Cortex of kidney (tissue), 1 donor: ENCODE data around the gene ZNF483.
"Not testable (repeated sequence)": the region's sequence is repeated elsewhere in the genome, so short reads cannot be mapped to it uniquely, and the experiment has no call there.

Source experiments
- DNase-seq: peaks from one replicate; lab custom pipeline; 2025; lab: John Stamatoyannopoulos, UW

Gene ZNF483

DNA sequence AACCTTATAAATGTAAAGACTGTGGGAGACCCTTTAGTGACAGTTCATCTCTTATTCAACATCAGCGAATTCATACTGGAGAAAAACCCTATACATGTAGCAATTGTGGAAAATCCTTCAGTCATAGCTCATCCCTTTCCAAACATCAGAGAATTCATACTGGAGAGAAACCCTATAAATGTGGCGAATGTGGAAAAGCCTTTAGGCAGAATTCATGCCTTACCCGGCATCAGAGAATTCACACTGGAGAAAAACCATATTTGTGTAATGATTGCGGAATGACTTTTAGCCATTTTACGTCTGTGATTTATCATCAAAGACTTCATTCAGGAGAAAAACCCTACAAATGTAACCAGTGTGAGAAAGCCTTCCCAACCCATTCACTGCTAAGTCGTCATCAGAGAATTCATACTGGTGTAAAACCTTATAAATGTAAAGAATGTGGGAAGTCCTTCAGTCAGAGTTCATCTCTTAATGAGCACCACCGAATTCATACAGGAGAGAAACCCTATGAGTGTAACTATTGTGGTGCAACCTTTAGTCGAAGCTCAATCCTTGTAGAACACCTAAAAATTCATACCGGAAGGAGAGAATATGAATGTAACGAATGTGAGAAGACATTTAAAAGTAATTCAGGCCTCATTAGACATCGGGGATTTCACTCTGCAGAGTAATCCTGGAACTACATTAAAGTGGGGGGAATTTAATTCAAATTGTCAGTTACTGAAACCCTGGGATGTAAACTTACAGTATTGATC is 17.7 kb downstream of the ZNF483 start:
- DNase-seq: no peak

DNA sequence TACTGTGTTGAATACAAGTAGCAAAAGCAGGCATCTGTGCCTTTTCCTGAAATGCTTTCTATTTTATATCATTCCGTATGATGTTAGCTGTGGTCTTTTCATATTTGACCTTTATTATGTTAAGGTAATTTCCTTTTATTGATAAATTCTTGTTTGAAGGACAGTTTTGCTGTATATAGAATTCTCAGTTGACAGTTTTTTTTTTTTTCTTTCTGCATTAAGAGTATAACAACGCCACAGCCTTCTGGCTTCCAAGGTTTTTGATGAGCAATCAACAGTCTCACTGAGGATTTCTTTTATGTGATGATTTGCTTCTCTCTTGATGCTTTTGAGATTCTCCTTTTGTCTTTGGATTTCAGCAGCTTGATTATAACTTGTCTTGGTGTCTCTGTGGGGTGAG is 23.6 kb downstream of the ZNF483 start:
- no peak for DNase-seq

DNA sequence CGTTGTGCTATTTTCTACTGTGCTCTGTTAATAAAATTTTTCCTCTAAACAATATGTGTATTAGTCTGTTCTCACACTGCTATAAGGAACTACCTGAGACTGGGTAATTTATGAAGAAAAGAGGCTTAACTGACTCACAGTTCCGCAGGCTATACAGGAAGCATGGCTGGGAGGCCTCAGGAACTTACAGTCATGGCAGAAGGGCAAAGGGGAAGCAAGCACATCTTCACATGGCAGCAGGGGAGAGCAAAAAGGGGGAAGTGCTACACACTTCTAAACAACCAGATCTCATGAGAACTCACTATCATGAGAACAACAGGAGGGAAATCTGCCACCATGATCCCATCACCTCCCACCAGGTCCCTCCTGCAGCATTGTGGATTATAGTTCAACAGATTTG is 30.4 kb downstream of the ZNF483 start:
- DNase-seq: not testable (repeated sequence)

DNA sequence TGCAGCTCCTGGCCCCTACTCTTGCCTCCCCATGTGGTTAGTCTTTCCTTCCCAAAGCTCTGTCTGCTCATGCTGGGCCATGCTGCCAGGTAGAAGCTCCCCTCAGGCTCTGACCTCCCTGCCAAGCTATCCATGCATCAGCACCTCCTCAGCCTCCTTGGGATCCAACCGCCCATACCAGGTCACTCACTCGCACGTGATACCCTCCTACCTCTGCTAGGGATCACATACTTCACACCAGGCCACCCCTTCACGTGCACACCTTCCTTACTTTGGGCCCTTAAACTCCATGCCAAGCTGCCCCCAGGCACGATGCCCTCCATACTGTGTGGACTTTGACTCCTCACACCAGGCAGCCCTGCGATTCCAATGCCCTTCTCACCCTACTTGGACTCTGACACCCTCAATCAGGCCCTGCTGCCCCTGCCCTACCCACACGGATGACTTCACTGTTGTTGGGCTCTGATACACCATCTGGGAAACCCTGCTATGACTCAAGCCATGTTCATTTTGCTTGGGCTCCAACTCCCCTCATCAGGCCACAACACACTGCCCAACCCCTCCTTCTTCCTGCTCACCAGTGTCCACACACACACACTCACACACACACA is 34.1 kb downstream of the ZNF483 start:
- DNase-seq: no peak

DNA sequence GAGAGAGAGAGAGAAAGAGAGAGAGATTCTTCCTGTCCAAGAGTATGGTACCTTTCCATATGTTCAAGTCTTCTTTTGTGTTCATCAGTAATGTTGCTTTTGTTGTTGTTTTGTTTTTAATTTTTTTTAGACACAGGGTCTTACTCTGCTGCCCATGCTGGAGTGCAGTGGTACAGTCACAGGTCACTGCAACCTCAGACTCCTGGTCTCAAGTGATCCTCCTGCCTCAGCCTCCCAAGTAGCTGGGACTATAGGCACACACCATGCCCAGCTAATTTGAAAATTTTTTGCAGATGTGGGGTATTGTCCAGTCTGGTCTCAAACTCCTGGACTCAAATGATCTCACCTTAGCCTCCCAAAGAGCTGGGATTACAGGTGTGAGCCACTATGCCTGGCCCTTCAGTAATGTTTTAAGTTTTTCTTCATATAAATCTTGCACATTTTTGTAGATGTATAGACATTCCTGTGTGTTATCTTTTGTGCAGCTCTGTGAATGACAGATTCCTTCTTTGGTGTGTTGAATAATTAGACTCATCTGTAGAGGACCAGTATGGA is 36.3 kb downstream of the ZNF483 start:
- no peak for DNase-seq

DNA sequence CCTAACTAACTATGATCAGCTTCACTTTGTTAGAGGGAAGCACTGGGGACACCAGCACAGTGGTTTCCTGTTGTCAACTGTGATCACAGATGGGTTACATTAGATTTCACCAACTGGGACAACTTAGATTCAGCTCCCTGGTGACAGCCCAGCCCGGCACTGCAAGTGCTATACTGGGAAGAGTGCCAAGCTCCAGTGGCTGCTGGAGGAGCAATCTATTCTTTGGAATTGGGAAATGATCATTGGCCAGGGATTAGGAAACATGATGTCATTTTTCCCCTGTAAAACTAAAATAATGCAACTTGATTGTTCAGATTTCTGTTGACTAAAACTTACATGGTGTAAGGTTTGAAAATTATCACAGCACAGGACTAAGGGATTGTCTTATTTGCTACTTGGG is 41.3 kb downstream of the ZNF483 start:
- no peak for DNase-seq

DNA sequence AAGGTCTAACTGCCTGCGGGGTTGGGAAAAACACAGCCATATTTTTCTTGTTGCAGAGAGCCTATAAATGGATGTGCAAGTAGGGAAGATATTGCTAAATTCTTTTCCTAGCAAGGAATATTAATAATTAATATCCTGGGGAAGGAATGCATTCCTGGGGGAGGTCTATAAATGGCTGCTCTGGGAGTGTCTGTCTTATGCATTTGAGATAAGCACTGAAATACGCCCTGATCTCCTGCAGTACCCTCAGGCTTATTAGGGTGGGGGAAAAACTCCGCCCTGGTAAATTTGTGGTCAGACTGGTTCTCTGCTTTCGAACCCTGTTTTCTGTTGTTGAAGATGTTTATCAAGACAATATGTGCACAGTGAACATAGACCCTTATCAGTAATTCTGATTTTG is 43.1 kb downstream of the ZNF483 start:
- not testable (repeated sequence) for DNase-seq

DNA sequence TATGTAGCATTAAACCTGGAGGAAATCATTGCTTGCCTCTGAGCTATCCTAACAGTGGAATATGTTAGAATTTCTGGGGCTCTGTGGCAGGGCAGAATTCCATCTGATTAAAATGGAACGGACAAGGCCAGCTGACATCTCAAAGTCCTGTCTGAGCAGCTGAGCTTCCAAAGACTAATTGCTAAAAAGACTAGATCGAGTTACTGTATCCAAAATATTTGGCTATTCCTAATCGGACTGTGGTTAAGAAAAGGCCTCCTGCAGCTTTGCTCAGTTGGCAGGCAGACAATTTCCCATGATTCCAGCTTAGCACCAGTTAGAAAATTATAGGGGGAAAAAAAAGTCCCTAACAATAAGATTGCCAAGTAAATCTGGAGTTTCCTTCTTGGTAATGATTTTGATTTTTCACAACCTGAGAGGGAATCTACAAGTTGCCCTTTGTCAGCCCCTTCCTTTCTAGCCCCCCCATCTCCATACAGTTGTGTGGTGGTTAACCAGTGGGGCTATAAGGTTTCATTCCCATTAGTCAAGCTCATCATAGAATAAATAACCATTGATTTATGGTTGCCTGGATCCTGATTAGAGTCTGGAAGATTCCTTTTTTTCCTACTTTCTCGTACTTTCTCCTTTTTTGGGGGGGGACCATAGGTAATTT is 48.1 kb downstream of the ZNF483 start:
- DNase-seq: no peak

DNA sequence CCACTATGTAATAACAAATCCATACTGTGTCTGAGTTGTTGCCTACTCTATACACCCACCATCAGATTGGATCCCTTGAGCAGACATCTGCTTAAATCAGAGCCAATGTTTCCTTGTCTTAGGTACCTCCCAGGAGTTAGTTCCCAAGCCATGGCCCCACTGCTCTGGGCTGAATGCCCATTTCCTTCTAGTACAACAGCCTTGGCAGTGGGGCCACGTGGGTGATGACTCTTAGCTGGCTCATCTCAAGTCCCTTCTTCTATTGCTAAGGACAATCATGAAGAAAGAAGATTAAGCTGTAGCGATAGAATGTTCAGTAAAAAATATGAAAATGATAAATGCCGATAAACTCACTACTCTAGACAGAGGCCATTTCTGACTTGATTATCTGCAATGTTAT is 57.9 kb downstream of the ZNF483 start:
- no peak for DNase-seq

DNA sequence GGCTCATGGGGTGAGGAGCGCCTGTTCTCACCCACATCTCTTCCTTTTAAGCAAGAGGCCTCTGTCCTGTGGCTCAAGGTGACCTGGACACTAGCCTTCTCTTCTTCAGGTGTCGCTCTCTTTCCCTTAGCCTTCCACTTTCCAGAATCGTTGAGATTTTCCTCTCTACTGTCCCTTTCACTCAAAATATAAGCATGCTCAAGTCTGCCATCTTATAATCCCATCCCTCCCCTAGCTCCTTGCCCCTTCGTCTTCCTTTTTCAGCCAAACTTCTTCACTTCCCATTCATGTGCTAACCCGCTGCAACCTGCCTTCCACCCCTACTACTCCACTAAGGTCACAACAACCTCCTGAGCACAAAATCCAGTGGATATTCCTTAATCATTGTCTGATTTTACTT is 61.4 kb downstream of the ZNF483 start:
- DNase-seq: no peak

DNA sequence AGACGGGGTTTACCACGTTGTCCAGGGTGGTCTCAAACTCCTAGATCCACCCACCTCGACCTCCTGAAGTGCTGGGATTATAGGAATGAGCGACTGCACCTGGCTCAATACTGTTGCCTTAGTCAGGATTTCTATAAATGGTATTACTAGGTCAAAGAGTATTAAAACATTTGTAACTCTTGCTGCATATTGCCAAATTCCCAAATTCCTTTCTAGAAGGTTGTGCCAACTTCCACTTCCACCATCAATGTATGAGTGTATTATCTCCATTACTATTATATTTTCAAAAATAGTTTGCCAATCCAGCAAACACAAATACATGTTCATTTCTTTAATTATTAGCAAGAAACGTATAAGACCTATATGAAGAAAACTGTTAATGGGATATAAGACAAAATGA is 63.9 kb downstream of the ZNF483 start:
- no peak for DNase-seq

DNA sequence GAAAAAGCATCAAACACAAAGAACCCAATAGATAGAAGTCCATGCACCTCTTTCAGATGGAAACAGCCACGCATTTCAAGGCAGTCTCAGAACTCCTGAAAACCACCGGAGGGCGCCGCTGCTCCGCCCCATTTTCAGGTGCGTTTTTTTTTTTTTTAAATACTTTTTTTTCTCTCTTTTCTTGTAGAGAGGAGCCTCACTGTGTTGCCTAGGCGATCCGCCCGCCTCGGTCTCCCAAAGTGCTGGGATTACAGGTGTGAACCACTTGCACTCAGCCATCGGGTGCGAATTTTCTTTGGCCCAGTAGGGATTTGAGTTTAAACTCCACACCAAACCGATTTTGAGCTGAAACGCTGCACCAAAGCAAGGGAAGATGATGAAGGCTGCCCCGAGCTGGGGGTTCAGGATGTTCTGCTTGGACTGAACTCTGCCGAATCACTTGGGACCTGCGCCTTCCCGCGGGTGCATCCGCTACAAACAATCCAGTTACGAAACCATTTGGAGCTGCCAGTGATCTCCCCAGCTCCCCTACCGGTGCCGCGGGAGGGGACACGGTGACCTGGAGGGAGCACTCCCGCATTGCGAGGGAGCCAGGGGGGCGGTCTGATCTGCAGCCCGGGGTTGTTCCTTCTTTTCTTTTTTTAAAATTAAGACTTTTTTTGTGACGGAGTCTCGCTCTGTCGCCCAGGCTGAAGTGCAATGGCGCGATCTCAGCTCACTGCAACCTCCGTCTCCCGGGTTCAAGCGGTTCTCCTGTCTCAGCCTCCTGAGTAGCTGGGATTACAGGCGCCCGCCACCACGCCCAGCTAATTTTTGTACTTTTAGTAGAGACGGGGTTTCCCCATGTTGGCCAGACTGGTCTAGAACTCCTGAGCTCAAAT is 73.1 kb downstream of the ZNF483 start:
- no peak for DNase-seq

DNA sequence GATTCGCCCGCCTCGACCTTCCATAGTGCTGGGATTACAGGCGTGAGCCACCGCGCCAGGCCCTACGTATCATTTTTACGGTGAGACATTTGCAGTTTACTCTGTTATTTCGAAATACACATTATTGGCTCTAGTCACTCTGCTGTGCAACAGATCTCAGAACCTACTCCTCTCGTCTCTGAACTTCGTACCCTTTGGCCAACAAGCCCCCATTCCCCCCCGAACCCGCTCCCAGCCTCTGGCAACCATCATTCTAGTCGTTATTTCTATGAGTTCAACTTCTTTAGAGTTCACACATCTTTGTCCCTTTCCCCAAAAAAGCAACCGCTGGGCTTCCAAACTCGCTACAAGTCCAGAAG is 73.7 kb downstream of the ZNF483 start:
- DNase-seq: no peak

DNA sequence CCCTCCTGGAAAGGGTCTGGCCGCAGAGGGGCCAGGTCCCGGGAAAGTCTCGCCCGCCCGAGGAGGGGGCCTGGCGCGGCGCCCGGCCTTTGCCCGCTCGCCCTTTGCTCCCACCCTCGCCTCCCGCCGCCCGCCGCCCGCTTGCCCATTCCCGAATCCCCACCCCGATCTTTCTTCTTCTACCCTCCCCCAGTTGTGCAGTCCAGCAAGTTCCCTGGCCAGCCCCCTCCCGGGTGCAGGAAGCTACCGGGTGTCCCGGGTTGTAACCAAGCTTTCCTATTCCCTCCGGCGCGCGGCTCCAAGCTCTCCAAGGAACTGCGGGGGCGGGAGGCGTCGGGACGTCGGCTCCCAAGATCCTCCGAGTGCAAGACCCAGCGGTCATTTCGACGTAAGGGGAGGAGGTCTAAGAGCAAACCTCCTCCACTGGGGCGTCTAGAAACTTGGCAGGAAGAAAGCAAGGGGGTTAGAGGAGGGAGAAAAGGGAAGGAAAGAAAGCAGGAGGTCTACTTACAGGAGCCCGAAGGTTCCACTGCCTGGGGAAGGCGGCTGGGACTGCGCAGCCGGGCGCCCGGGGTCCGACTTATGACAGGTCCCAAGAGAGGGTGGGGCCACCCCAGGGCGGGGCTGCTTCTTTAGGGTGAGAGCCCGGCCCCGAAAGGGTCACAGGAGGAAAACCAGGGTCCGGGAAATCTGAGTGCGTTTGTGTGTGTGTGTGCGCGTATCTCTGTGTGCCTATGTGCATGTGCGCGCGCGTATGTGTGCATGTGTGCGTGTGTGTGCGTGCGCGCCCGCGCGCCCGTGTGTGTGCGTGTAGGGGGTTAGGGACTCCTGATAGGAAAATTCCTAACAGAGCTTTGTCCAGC is 74.3 kb downstream of the ZNF483 start, which contains the start of gene PTGR1:
Gene PTGR1 (minus strand): TSS at position 556 of the 863 bp plus-strand sequence. CDS start 2,225 bp downstream, outside the sequence.
- DNase-seq: peak; percentile 36

DNA sequence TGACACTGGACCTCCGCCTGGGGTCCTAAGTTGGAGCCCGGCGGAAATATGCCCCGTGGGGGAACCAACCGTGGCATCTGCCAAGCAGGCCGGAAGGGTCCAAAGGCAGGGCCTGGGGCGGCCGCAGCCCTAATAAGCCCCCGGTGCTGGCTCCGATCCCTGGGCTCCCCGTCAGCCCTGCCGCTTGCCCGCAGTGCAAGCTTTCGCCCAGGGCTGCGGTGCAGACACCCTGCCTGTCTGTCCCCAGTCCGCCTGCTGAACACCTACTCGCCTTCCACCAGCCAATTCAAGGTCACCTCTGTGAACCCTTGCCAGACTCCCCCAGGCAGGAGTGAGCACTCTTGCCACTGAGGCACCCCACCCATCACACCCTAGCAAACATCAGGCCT is 75.0 kb downstream of the ZNF483 start:
- no peak for DNase-seq

DNA sequence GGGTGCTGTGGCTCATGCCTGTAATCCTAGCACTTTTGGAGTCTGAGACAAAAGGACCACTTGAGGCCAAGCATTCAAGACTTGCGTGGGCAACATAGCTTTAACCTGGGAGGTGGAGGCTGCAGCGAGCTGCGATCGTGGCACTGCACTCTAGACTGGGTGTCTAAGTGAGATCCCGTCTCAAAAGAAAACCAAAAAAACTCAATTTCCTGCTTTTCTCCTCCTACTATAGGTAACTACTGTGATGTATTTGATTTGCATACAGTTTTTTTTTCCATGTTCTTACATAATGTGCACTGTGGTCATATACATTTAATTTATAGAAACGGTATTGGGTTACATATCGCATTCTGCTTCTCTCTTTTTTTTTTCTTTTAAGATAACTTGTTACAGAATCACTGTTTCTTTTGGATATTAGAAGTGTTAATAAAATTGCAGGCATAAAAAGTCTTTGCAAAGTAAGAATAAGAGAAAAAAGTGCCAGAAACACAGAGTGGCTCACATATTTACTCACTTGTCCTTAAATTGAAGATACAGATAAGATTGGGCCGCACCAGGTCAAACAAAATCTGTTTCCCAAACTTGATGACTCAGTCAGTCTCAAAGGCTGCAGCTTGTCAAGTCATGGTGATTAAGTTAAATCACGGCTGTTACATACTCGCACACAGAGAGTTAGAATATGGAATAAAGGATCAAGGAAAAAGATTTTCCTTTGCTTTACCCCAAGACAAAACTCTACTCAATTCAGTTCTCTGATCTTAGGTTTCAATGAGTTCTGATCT is 76.4 kb downstream of the ZNF483 start:
- no peak for DNase-seq

DNA sequence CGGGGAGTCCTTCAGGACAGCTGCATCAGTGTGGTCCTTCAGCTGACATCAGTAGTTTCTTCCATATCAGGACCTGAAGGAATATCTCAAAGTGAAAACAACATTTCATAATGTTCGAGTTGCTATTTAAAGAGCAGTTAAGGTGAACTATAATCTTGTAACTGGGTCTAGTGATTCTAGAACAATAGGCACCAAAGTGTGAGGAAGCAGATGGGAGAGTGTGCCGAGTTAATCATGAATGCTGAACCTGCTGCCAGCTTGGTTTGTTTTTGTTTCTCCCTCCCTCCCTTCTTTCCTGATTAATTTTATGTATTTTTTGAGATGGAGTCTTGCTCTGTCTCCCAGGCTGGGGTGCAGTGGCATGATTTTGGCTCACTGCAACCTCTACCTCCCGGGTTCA is 78.1 kb downstream of the ZNF483 start:
- no peak for DNase-seq

DNA sequence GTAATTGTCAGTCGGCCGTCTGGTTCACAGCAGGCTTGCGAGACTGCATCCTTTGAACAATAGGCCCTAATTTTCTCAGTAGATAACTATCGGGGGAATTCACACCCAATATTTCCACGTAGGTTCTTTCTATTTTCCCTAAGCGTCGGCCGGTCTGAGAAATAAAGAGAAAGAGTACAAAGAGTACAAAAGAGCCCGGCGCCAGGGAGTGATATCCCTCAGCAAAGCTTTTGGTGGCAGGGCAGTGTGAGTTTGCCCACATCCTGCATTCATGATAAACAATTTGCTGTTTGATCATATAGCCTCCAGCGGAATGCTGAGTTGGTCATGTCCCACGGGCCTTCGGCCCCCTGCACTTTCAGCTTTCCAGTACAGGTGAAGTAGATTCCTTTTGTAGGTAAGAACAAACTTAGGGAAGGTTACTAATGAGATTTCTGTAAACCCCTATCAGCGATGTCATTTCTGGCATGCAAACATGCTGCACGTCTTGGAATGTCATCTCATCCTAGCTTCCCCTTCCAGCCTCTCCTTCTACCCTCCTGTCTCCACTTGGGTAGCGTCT is 79.2 kb downstream of the ZNF483 start:
- no peak for DNase-seq

DNA sequence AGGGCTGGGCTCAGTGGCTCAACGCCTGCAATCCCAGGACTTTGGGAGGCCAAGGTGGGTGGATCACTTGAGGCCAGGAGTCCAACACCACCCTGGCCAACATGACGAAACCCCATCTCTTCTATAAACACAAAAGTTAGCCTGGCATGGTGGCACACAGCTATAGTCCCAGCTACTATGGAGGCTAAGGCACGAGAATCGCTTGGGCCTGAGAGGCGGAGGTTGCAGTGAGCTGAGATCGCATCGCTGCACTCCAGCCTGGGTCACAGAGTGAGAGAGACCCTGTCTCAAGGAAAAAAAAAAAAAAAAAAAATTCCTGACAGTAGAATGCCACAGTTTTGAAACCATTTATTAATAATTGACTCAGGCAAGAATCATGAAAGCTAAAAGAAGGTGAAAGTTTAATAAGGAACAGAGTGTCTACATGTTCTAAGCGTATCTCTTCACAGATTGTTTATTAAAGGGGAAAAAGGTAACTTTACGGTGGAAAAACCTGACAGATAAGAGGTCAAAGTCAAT is 80.1 kb downstream of the ZNF483 start:
- DNase-seq: no peak

DNA sequence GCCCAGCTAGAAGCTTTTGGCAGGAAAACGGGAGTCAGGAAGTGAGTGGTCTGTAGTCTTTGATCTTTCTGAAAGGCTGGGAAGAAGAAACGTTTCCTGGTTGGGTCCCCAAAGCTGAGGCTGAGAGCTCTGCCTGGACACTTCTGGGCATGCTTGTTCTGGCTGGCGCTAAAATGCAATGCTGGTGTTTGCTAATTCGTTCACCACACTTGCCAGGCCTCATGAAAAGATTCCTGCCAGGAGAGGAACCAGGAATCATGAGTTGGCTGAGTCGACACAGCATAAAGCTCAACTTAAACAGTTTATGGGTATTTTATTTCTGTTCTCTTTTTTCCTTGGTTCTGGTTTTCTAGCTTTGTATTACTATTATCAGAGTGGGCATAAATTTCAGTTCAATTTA is 85.2 kb downstream of the ZNF483 start:
- no peak for DNase-seq
